IMR-90 (cell line): ENCODE measurements around the gene OCEL1. TPM values are rescaled to one million over a fixed set of nuclear protein-coding genes. Genes with fewer than 3 reads are reported as not detected.

Source experiments
- ATAC-seq: fragments of 200-7000 bp; cut with Tn5 transposase; 2 replicates; pipeline ENCODE4 v1.9.1; 2020; ENCODE audit warnings: low read depth, mild to moderate bottlenecking, moderate library complexity
- BruUV-seq: library from RNA; stranded (reverse); fragments of 400-500 nt; replicated peaks from 2 replicates; lab custom pipeline; 2021; lab: Mats Ljungman, UMichigan
- CTCF ChIA-PET: fragments of 300-600 bp; formaldehyde crosslinking; extraction: SDS; loops from one replicate; lab custom pipeline; 2021; ENCODE audit warnings: antibody characterized with exemption; lab: Yijun Ruan, JAX
- POLR2A ChIA-PET: fragments of 300-600 bp; sonication (Branson Sonifier 250); formaldehyde crosslinking; loops from one replicate; lab custom pipeline; 2022; ENCODE audit warnings: antibody characterized with exemption; ENCODE audit not compliant: unreplicated experiment; lab: Charles Lee
- DNase-seq: peaks from one replicate; pipeline ENCODE4 v3.0.0; 2013
- H2AFZ ChIP-seq: replicated peaks from 2 replicates; pipeline ENCODE3; 2013; ENCODE audit warnings: low read length, mild to moderate bottlenecking; ENCODE audit not compliant: poor library complexity
- H2AK5ac ChIP-seq: 2 replicates; pipeline ENCODE4 v1.6.1; 2013; ENCODE audit warnings: low read depth, low read length, inconsistent platforms
- H2AK9ac ChIP-seq: replicated peaks from 2 replicates; pipeline ENCODE3; 2013; ENCODE audit warnings: mild to moderate bottlenecking, low read depth, low read length, moderate library complexity; ENCODE audit not compliant: poor library complexity
- H2BK120ac ChIP-seq: 2 replicates; pipeline ENCODE4 v1.6.1; 2013; ENCODE audit warnings: low read depth, low read length, inconsistent platforms
- H2BK15ac ChIP-seq: 3 replicates; pipeline ENCODE4 v1.6.1; 2013; ENCODE audit warnings: low read depth, low read length, inconsistent platforms
- H2BK20ac ChIP-seq: 2 replicates; pipeline ENCODE4 v1.6.1; 2013; ENCODE audit warnings: low read depth, mild to moderate bottlenecking, inconsistent platforms, low read length, moderate library complexity
- H2BK5ac ChIP-seq: 2 replicates; pipeline ENCODE4 v1.6.1; 2013; ENCODE audit warnings: mild to moderate bottlenecking, low read depth, low read length, inconsistent platforms; ENCODE audit not compliant: poor library complexity, severe bottlenecking
- H3K14ac ChIP-seq: replicated peaks from 2 replicates; pipeline ENCODE4 v1.6.1; 2013; ENCODE audit warnings: low read depth, low read length, inconsistent platforms
- H3K18ac ChIP-seq: 2 replicates; pipeline ENCODE4 v1.6.1; 2013; ENCODE audit warnings: low read depth, low read length, control low read depth
- H3K23ac ChIP-seq: 2 replicates; pipeline ENCODE4 v1.6.1; 2013; ENCODE audit warnings: low read depth, low read length, inconsistent platforms
- H3K27ac ChIP-seq: 2 replicates; pipeline ENCODE4 v1.5.1; 2013; ENCODE audit warnings: mild to moderate bottlenecking, control low read depth, low read length; ENCODE audit not compliant: insufficient read depth
- H3K27me3 ChIP-seq: 2 replicates; pipeline ENCODE4 v1.6.1; 2013; ENCODE audit warnings: low read length; ENCODE audit not compliant: control insufficient read depth, insufficient read depth
- H3K36me3 ChIP-seq: 2 replicates; pipeline ENCODE4 v1.6.1; 2013; ENCODE audit warnings: low read length, mixed read lengths; ENCODE audit not compliant: control insufficient read depth, insufficient read depth
- H3K4ac ChIP-seq: 2 replicates; pipeline ENCODE4 v1.6.1; 2013; ENCODE audit warnings: low read depth, low read length, inconsistent platforms
- H3K4me1 ChIP-seq: 2 replicates; pipeline ENCODE4 v1.6.1; 2013; ENCODE audit warnings: low read length, mixed read lengths; ENCODE audit not compliant: control insufficient read depth, insufficient read depth
- H3K4me2 ChIP-seq: 2 replicates; pipeline ENCODE4 v1.6.1; 2013; ENCODE audit warnings: low read depth, mild to moderate bottlenecking, control low read depth, low read length, moderate library complexity
- H3K4me3 ChIP-seq: 2 replicates; pipeline ENCODE4 v1.5.1; 2013; ENCODE audit warnings: low read depth, mild to moderate bottlenecking, control low read depth, low read length, moderate library complexity; ENCODE audit not compliant: insufficient read depth
- H3K56ac ChIP-seq: 2 replicates; pipeline ENCODE4 v1.6.1; 2013; ENCODE audit warnings: low read length, inconsistent platforms; ENCODE audit not compliant: insufficient read depth; ENCODE audit errors: extremely low read depth
- H3K79me1 ChIP-seq, 2 experiments: 2 replicates each; pipeline ENCODE4 v1.6.1; 2013; ENCODE audit warnings: low read length in 2 of 2, inconsistent platforms in 1 of 2, low read depth in 1 of 2
- H3K9ac ChIP-seq: 2 replicates; pipeline ENCODE4 v1.6.1; 2013; ENCODE audit warnings: low read depth, low read length, control low read depth
- H3K9me1 ChIP-seq: 2 replicates; pipeline ENCODE4 v1.6.1; 2013; ENCODE audit warnings: low read length, inconsistent platforms; ENCODE audit not compliant: insufficient read depth
- H3K9me3 ChIP-seq: 2 replicates; pipeline ENCODE4 v1.6.1; 2013; ENCODE audit warnings: low read length; ENCODE audit not compliant: control insufficient read depth, insufficient read depth
- H4K20me1 ChIP-seq: 2 replicates; pipeline ENCODE4 v1.6.1; 2013; ENCODE audit warnings: low read length, inconsistent platforms; ENCODE audit not compliant: insufficient read depth
- H4K5ac ChIP-seq: 2 replicates; pipeline ENCODE4 v1.6.1; 2013; ENCODE audit warnings: mild to moderate bottlenecking, low read depth, low read length, control low read depth
- H4K8ac ChIP-seq, 2 experiments: 2 replicates each; pipeline ENCODE4 v1.6.1; 2013; ENCODE audit warnings: low read depth in 2 of 2, low read length in 2 of 2, control low read depth in 1 of 2, inconsistent platforms in 1 of 2
- H4K91ac ChIP-seq: 2 replicates; pipeline ENCODE4 v1.6.1; 2013; ENCODE audit warnings: low read depth, low read length, inconsistent platforms; ENCODE audit not compliant: insufficient read depth
- MXI1 ChIP-seq: IDR thresholded peaks from 2 replicates; pipeline ENCODE4 v1.6.1; 2012; ENCODE audit warnings: low read depth, mild to moderate bottlenecking, low read length, moderate library complexity, borderline replicate concordance
- RCOR1 ChIP-seq: IDR thresholded peaks from 2 replicates; pipeline ENCODE4 v1.6.1; 2012; ENCODE audit warnings: mild to moderate bottlenecking, low read length, improper control_type of control experiment; ENCODE audit not compliant: insufficient replicate concordance
- WGBS, 2 experiments: methylation state at CpG; one replicate each; pipeline versions ENCODE4 v1.1.5 to v1.1.7; 2013; ENCODE audit warnings: missing lambda C conversion rate in 2 of 2; ENCODE audit not compliant: insufficient read length in 1 of 2; ENCODE audit errors: extremely low coverage in 2 of 2; 5-methylcytosine and 5-hydroxymethylcytosine counted together
- dilution Hi-C: fragments of 300-500 bp; cut with HindIII; formaldehyde crosslinking; loops from one replicate; pipeline ENCODE4 v1.14.3; 2018; ENCODE audit warnings: low sequenced_read_pairs; ENCODE audit not compliant: unreplicated experiment
- in situ Hi-C: fragments of 300-500 bp; cut with MboI; formaldehyde crosslinking; loops from 3 replicates; pipeline ENCODE4 v1.14.3; 2019; ENCODE audit warnings: low sequenced_read_pairs, inconsistent platforms, mixed read lengths
- intact Hi-C: fragments of 100-400 bp; cut with micrococcal nuclease; formaldehyde crosslinking; loops from 2 replicates; pipeline ENCODE4 v1.10.0; 2022
- polyA plus RNA-seq, 3 experiments: library from polyadenylated mRNA; depleted of rRNA; stranded (reverse); fragments of >200 nt; gene quantifications; 2 replicates each; pipeline ENCODE4 v1.2.3, GENCODE V29; 2012; ENCODE audit warnings: low replicate concordance in 1 of 3
- total RNA-seq: library from RNA; depleted of rRNA; stranded (reverse); fragments of >200 nt; gene quantifications from 2 replicates; pipeline ENCODE4 v1.2.3, GENCODE V29; 2012

OCEL1 gene
- total and polyA plus RNA-seq, 2 of the 4 experiments (the other 2 are of a cell fraction) = 1.1 to 7.2 TPM

- H2AK9ac ChIP-seq = peak overlapping the region; percentile 65
- H3K4me1 ChIP-seq = no peaks in the 10 kb centered on the region
- intact Hi-C loops = no loop called here
- 92% methylated on average over 5 of the region's 9 CpGs; no CpG with 5 or more reads in 1 of the 2 experiments for WGBS, 2 experiments
- in situ Hi-C loops = loop anchor here (10.0 kb wide), 1 partner anchor 83 kb away; the partner anchor contains the start of gene ANKLE1
- no peak overlapping the region for H3K4me3 ChIP-seq
- H2BK20ac ChIP-seq = no peak overlapping the region
- H2AK5ac ChIP-seq = 0 out of 2 replicates have a peak overlapping the region, but pooled peaks have one; percentile 8
- no peak overlapping the region for H2BK120ac ChIP-seq
- H4K20me1 ChIP-seq = peaks cover 12% of the 10 kb centered on the region
- H3K23ac ChIP-seq = no peak overlapping the region
- no peak overlapping the region for H3K14ac ChIP-seq
- H3K9me3 ChIP-seq = no peaks in the 10 kb centered on the region
- no peak overlapping the region for H2BK5ac ChIP-seq
- H2AFZ ChIP-seq = peak overlapping the region; percentile 43
- no peak overlapping the region for H4K91ac ChIP-seq
- BruUV-seq = no TSS peak
- H2BK15ac ChIP-seq = no peak overlapping the region
- H3K27ac ChIP-seq = no peak overlapping the region
- no peaks in the 10 kb centered on the region for H3K27me3 ChIP-seq
- peaks cover 6 to 20% of the 10 kb centered on the region in 2 experiments; a peak in 3 of 4 replicates for H3K79me1 ChIP-seq
- H3K56ac ChIP-seq = no peak overlapping the region
- H3K4ac ChIP-seq = no peak overlapping the region; the same call in 1 of the 2 replicates
- no peak overlapping the region for H3K4me2 ChIP-seq
- ATAC-seq (no peak), DNase-seq (no peak)
- H4K5ac ChIP-seq = no peak overlapping the region
- no peak overlapping the region for H3K9ac ChIP-seq
- TF ChIP-seq RCOR1 (no peak), MXI1 (peak; percentile 76)
- dilution Hi-C loops = no loop called here
- no peak overlapping the region for H3K18ac ChIP-seq
- H3K9me1 ChIP-seq = peaks cover 3% of the 10 kb centered on the region; the same call in 1 of the 2 replicates
- CTCF ChIA-PET = no interaction called here
- POLR2A ChIA-PET = no interaction called here
- H4K8ac ChIP-seq = no peak overlapping the region
- peaks cover 87% of the 10 kb centered on the region for H3K36me3 ChIP-seq
These were observed 23.8 kb upstream of the OCEL1 start for GRCh38 chr19:17202249-17202648.
